Measurements from ENCODE around the gene TMEM33.

The TMEM33 gene

GRCh38 chr4:42008011-42008786 lies 73.0 kb downstream of the TMEM33 start:
- DNase-seq, result no peak
